HepG2 (cell line): ENCODE data around the gene LIG4. TPM values are rescaled to one million over a fixed set of nuclear protein-coding genes. Genes with fewer than 3 reads are reported as not detected.

Experiments
- GABPB1 ChIP-seq: IDR thresholded peaks from 2 replicates; pipeline ENCODE4 v1.6.1; 2016; ENCODE audit warnings: mild to moderate bottlenecking, missing genetic modification reagents, moderate library complexity, missing compliant biosample characterization
- HOXA3 ChIP-seq: sonication (generic); formaldehyde crosslinking; IDR thresholded peaks from 2 replicates; pipeline ENCODE4 v1.5.0; 2020; ENCODE audit warnings: missing genetic modification reagents
- KLF16 ChIP-seq, 2 experiments: sonication (generic) in 1 of 2; formaldehyde crosslinking in 1 of 2; IDR thresholded peaks; 2 replicates each; pipeline versions ENCODE4 v1.6.1 to v1.8.0; 2016 to 2023; ENCODE audit warnings: missing genetic modification reagents in 2 of 2, missing compliant biosample characterization in 1 of 2
- MBD4 ChIP-seq: IDR thresholded peaks from 2 replicates; pipeline ENCODE4 v1.6.1; 2012; ENCODE audit warnings: low read length, inconsistent platforms, borderline replicate concordance
- SALL2 ChIP-seq: sonication (generic); formaldehyde crosslinking; IDR thresholded peaks from 2 replicates; pipeline ENCODE4 v1.8.1; 2023; ENCODE audit warnings: mild to moderate bottlenecking, missing genetic modification reagents, inconsistent platforms
- ZNF121 ChIP-seq: sonication (generic); formaldehyde crosslinking; IDR thresholded peaks from 2 replicates; pipeline ENCODE4 v1.5.0; 2020; ENCODE audit warnings: mild to moderate bottlenecking, missing genetic modification reagents
- ZNF343 ChIP-seq: sonication (generic); formaldehyde crosslinking; IDR thresholded peaks from 2 replicates; pipeline ENCODE4 v1.4.0; 2020; ENCODE audit warnings: mild to moderate bottlenecking, missing genetic modification reagents
- ZNF644 ChIP-seq: IDR thresholded peaks from 2 replicates; pipeline ENCODE4 v1.6.1; 2016; ENCODE audit warnings: low read depth
- ZNF761 ChIP-seq: sonication (generic); formaldehyde crosslinking; conservative IDR thresholded peaks from 2 replicates; pipeline ENCODE4 v1.4.0; 2020; ENCODE audit warnings: mild to moderate bottlenecking, missing genetic modification reagents
- polyA plus RNA-seq, 8 experiments: library from polyadenylated mRNA; depleted of rRNA in 3 of 8; stranded (reverse) in 7 of 8; unstranded in 1 of 8; fragments of >200 nt; fragmentation: Illumina TruSeq in 4 of 8; extraction: Trizol in 4 of 8; gene quantifications; 2 replicates each; pipeline versions ENCODE4 v1.2.1 to v1.2.3, GENCODE V29; 2011 to 2016; ENCODE audit warnings: low read depth in 4 of 8, missing spikeins in 1 of 8, mixed read lengths in 1 of 8; ENCODE audit not compliant: insufficient read depth in 1 of 8
- total RNA-seq, 5 experiments: library from RNA; depleted of rRNA; stranded (reverse); fragments of >200 nt; fragmentation: Illumina TruSeq; extraction: Trizol; gene quantifications; 2 replicates each; pipeline ENCODE4 v1.2.3, GENCODE V29; 2016; ENCODE audit warnings: low read depth in 1 of 5
- TF ChIP-seq, protein P1 (sequence below): sonication (generic); formaldehyde crosslinking; IDR thresholded peaks from 2 replicates; pipeline ENCODE4 v1.4.0; 2020; ENCODE audit warnings: missing genetic modification reagents
- TF ChIP-seq, protein P2 (sequence below): sonication (generic); formaldehyde crosslinking; IDR thresholded peaks from 2 replicates; pipeline ENCODE4 v1.5.1; 2020; ENCODE audit warnings: mild to moderate bottlenecking, missing genetic modification reagents, borderline replicate concordance
- TF ChIP-seq, protein P3 (sequence below): sonication (generic); formaldehyde crosslinking; IDR thresholded peaks from 2 replicates; pipeline ENCODE4; 2020; ENCODE audit warnings: missing genetic modification reagents, mild to moderate bottlenecking, borderline replicate concordance
- TF ChIP-seq, protein P4 (sequence below): sonication (generic); formaldehyde crosslinking; IDR thresholded peaks from 2 replicates; pipeline ENCODE4 v1.8.0; 2022; ENCODE audit warnings: low read depth, missing genetic modification reagents
- TF ChIP-seq, protein P5 (sequence below): IDR thresholded peaks from 2 replicates; pipeline ENCODE4 v1.6.1; 2016; ENCODE audit warnings: mild to moderate bottlenecking, missing biosample characterization, missing genetic modification reagents

LIG4 gene
- total and polyA plus RNA-seq, 2 of the 13 experiments (the other 11 are each of a cell fraction or from before 2014, with no cell fraction given) = 4.0 to 4.5 TPM

DNA sequence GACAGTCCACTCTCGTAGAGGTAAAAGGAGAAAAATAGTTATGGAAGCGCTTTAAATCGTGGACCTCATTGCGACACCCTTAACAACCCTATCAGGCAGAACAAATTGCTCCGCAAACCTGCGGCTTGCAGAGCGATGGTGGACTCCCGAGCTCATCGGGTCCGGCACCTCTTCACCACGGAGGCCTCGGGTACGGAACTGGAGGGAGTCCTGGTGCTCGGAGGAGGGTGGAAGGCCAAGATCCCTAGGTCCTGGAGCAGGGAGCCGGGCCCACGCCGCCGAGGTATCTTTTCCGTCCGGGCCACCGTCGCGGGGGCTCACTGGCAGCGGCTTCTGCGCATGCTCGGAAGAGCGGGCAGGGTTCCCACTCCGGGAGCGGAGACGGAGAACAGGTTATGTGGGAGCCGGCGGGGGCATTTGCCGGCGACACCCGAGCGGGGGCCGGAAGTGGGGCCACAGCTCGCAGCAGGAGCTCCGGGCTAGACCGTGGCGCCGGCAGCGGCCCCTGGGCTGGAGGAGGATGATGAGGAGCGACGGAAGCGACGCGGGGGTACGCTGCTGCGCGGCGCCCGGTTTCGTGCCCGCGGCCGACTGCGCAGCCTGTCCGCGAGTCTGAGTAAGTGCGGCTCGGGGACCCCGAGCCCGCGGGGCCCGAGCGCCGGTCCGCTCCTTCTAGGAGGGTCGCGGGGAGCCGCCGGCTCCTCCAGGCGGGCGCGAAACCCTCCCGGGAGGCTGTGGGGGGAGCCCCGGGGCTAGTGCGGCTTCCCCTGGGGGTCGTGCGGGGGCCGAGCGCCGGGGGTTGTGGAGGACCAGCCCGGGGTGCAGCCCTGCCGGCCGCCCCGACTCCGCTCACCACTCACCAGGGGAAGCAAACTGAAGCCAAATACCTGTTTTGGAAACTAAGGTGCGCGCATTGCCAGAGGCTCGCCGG, 3.0 kb upstream of the LIG4 start, which contains the start of gene ABHD13 (continued):
- TF ChIP-seq, protein P1, sequence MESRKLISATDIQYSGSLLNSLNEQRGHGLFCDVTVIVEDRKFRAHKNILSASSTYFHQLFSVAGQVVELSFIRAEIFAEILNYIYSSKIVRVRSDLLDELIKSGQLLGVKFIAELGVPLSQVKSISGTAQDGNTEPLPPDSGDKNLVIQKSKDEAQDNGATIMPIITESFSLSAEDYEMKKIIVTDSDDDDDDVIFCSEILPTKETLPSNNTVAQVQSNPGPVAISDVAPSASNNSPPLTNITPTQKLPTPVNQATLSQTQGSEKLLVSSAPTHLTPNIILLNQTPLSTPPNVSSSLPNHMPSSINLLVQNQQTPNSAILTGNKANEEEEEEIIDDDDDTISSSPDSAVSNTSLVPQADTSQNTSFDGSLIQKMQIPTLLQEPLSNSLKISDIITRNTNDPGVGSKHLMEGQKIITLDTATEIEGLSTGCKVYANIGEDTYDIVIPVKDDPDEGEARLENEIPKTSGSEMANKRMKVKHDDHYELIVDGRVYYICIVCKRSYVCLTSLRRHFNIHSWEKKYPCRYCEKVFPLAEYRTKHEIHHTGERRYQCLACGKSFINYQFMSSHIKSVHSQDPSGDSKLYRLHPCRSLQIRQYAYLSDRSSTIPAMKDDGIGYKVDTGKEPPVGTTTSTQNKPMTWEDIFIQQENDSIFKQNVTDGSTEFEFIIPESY (CRISPR knock-in tag) = 0 out of 2 replicates have a peak, but pooled peaks have one; percentile 18
- TF ChIP-seq SALL2 (CRISPR knock-in tag) = 0 out of 2 replicates have a peak, but pooled peaks have one; percentile 71
- TF ChIP-seq, protein P2, sequence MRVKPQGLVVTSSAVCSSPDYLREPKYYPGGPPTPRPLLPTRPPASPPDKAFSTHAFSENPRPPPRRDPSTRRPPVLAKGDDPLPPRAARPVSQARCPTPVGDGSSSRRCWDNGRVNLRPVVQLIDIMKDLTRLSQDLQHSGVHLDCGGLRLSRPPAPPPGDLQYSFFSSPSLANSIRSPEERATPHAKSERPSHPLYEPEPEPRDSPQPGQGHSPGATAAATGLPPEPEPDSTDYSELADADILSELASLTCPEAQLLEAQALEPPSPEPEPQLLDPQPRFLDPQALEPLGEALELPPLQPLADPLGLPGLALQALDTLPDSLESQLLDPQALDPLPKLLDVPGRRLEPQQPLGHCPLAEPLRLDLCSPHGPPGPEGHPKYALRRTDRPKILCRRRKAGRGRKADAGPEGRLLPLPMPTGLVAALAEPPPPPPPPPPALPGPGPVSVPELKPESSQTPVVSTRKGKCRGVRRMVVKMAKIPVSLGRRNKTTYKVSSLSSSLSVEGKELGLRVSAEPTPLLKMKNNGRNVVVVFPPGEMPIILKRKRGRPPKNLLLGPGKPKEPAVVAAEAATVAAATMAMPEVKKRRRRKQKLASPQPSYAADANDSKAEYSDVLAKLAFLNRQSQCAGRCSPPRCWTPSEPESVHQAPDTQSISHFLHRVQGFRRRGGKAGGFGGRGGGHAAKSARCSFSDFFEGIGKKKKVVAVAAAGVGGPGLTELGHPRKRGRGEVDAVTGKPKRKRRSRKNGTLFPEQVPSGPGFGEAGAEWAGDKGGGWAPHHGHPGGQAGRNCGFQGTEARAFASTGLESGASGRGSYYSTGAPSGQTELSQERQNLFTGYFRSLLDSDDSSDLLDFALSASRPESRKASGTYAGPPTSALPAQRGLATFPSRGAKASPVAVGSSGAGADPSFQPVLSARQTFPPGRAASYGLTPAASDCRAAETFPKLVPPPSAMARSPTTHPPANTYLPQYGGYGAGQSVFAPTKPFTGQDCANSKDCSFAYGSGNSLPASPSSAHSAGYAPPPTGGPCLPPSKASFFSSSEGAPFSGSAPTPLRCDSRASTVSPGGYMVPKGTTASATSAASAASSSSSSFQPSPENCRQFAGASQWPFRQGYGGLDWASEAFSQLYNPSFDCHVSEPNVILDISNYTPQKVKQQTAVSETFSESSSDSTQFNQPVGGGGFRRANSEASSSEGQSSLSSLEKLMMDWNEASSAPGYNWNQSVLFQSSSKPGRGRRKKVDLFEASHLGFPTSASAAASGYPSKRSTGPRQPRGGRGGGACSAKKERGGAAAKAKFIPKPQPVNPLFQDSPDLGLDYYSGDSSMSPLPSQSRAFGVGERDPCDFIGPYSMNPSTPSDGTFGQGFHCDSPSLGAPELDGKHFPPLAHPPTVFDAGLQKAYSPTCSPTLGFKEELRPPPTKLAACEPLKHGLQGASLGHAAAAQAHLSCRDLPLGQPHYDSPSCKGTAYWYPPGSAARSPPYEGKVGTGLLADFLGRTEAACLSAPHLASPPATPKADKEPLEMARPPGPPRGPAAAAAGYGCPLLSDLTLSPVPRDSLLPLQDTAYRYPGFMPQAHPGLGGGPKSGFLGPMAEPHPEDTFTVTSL = 0 out of 2 replicates have a peak, but pooled peaks have one; percentile 37
- TF ChIP-seq HOXA3 (CRISPR knock-in tag) = peak; percentile 76
- TF ChIP-seq GABPB1 (CRISPR knock-in tag) = peak; percentile 98
- TF ChIP-seq ZNF644 = 0 out of 2 replicates have a peak, but pooled peaks have one; percentile 28
- TF ChIP-seq ZNF761 (CRISPR knock-in tag) = peak; percentile 73; the same call in 1 of the 2 replicates
- TF ChIP-seq MBD4 = no peak
- TF ChIP-seq, protein P3, sequence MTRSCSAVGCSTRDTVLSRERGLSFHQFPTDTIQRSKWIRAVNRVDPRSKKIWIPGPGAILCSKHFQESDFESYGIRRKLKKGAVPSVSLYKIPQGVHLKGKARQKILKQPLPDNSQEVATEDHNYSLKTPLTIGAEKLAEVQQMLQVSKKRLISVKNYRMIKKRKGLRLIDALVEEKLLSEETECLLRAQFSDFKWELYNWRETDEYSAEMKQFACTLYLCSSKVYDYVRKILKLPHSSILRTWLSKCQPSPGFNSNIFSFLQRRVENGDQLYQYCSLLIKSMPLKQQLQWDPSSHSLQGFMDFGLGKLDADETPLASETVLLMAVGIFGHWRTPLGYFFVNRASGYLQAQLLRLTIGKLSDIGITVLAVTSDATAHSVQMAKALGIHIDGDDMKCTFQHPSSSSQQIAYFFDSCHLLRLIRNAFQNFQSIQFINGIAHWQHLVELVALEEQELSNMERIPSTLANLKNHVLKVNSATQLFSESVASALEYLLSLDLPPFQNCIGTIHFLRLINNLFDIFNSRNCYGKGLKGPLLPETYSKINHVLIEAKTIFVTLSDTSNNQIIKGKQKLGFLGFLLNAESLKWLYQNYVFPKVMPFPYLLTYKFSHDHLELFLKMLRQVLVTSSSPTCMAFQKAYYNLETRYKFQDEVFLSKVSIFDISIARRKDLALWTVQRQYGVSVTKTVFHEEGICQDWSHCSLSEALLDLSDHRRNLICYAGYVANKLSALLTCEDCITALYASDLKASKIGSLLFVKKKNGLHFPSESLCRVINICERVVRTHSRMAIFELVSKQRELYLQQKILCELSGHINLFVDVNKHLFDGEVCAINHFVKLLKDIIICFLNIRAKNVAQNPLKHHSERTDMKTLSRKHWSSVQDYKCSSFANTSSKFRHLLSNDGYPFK (CRISPR knock-in tag) = peak; percentile 77; the same call in 1 of the 2 replicates
- peak; percentile 74; the same call in 1 of the 2 replicates for TF ChIP-seq ZNF343 (CRISPR knock-in tag)
- peak in 1 of 2 experiments; percentile 85; a peak in 2 of 4 replicates for TF ChIP-seq KLF16 (CRISPR knock-in tag; IDR thresholded peaks at IDR 0.05)
- TF ChIP-seq ZNF121 = 0 out of 2 replicates have a peak, but pooled peaks have one; percentile 39
- TF ChIP-seq, protein P4, sequence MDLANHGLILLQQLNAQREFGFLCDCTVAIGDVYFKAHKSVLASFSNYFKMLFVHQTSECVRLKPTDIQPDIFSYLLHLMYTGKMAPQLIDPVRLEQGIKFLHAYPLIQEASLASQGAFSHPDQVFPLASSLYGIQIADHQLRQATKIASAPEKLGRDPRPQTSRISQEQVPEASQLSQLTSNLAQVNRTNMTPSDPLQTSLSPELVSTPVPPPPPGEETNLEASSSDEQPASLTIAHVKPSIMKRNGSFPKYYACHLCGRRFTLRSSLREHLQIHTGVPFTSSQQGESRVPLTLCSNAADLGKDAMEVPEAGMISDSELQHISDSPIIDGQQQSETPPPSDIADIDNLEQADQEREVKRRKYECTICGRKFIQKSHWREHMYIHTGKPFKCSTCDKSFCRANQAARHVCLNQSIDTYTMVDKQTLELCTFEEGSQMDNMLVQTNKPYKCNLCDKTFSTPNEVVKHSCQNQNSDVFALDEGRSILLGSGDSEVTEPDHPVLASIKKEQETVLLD (CRISPR knock-in tag) = peak; percentile 61
- TF ChIP-seq, protein P5, sequence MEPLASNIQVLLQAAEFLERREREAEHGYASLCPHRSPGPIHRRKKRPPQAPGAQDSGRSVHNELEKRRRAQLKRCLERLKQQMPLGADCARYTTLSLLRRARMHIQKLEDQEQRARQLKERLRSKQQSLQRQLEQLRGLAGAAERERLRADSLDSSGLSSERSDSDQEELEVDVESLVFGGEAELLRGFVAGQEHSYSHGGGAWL (CRISPR knock-in tag) = 0 out of 2 replicates have a peak, but pooled peaks have one; percentile 70
